HG03060 (cell line): ENCODE measurements around the gene MGAT4B.
"Not testable (repeated sequence)": the region's sequence is repeated elsewhere in the genome, so short reads cannot be mapped to it uniquely, and the experiment has no call there.

ENCODE experiments used
- ATAC-seq: cut with Tn5 transposase; IDR thresholded peaks from one replicate; pipeline ENCODE4 v1.9.1; 2021; ENCODE audit warnings: low read depth, moderate number of reproducible peaks; ENCODE audit not compliant: unreplicated experiment

The MGAT4B gene

DNA sequence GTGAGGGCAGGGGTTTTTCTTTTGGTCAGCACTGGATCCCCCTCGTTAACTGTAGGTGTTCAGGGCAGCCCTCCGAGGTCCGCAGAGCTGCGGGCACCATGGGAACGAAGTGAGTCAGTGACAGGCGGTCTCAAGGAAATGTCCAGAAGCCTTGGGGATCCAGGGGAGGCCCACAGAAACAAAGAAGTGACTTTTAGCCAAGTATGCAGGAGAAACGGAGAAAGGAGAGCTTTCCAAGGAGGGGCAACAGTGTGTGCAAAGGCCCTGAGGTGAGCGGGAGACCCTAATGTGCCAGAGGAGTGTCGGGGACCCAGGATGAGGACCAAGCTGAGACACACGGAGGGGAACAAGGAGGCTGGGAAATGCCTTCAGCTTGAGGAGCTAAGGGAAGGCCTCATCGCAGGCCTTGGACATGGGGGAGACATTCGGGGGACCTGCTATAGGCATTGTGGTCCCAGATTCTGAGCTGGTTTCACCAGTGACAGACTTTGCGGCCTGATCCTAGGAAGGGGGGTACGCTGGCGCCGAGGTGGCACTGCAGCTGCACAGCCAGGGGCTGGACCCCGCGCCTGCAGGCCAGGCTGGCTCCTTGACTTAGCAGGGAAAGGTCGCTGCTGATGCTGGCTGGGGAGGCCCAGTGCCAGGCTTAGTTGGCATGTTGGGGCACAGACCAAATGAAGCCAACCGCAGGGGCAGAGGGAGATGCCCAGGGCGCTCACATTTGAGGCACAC lies 9.6 kb downstream of the MGAT4B start:
- no peak for ATAC-seq

DNA sequence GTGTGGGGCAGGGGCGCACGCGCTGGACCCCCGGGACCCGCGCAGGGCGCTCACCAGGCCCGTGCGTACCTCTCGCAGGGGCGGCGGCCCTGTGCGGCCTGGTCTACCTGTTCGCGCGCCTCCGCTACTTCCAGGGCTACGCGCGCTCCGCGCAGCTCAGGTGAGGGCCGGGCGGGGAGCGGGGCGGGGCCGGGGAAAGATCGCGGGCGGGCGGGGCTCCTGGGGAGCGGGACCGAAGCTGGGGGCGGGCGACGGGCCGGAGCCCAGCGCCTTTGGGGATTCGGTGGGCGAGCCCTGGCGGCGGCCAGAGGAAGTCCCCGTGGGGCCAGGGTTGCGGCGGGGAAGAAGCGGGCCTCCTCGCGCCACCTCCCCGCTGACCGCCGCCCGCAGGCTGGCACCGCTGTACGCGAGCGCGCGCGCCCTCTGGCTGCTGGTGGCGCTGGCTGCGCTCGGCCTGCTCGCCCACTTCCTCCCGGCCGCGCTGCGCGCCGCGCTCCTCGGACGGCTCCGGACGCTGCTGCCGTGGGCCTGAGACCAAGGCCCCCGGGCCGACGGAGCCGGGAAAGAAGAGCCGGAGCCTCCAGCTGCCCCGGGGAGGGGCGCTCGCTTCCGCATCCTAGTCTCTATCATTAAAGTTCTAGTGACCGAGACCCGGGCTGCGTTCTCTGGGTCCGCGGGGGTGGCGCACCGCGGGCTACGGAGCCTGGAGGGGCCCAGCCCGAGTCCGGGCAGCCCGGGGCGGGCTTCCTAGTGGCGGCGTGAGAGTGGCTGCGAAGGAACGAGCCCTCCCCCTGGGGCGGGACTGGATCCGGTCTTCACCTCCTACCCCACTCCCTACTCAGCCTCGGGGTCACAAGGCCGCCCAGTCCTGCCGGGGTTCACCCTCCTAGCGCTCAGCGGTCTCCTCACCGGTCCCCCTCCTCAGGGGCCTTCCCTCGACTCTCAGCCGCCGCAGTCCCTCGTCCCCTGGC lies 10.5 kb downstream of the MGAT4B start:
- peak; percentile 53 for ATAC-seq

DNA sequence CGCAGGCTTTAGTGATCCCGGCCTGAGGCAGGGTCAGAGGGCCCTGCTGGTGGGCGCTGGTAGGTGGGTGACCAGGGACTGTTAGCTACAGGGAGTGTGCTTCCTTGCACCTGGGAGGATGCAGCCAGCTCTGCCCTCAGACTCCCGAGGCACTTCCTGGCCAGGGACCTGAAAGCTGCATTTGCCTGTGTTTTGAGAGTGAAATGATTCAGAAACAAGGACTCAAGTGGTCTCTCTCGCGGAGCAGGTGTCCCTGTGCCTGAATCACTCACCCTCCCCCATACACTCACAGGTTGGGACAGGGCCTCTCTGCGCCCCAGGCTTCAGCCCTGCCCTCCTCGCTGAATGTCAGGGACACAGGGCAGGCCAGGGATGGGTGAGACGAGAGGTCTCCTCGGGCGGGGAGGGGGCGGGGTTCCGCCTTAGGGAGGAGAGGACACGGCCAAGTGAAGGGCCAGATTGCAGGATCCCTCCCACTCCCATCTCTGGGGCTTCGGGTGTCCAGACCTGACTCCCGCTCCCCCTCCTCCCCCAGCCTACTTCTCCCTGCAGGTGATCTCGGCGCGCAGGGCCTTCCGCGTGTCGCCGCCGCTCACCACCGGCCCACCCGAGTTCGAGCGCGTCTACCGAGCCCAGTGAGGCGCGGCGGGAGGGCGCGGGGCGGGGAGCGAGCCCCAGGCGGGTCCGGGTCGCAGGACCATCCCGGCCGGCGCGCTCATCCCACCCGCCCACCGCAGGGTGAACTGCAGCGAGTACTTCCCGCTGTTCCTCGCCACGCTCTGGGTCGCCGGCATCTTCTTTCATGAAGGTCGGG lies 11.4 kb downstream of the MGAT4B start:
- ATAC-seq: no peak

DNA sequence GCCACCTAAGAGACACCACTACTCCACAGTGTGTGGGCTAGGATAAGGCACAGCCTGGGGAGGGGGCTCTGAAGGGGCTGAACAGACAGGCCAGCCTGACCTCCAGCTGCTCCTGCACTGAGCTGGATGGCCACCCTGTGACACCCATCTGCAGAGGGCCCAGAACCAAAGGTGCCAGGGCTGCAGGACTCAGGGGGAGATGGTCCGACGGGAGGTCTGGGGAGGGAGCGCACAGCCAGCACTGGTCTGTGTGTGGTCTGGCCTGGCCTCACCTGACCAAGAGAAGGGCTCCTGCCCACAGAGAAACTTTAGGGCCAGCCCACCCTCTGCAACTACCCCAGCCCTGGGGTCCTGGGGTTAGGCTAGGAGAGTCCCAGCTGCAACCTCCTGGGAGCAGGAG lies 12.1 kb downstream of the MGAT4B start:
- no peak for ATAC-seq

DNA sequence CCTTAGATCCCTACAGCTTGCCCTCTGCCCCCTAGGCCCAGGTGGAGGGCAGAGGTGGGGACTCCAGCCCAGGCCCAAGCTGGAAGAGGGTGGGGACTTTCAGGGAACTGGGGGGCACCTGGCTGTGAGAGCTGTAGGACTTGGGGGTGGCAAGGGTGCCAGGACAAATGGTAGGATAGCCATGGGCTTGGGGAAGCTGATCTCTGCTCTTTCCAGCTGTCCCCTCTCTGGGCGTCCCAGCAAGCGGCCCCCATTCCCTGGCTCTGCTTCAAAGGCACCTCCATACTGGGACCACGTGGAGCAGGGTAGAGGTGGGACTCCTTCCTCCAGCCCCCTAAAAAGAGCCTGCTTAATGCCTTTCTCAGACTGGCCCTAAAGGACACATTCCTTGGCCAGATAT lies 12.5 kb downstream of the MGAT4B start:
- ATAC-seq: no peak

DNA sequence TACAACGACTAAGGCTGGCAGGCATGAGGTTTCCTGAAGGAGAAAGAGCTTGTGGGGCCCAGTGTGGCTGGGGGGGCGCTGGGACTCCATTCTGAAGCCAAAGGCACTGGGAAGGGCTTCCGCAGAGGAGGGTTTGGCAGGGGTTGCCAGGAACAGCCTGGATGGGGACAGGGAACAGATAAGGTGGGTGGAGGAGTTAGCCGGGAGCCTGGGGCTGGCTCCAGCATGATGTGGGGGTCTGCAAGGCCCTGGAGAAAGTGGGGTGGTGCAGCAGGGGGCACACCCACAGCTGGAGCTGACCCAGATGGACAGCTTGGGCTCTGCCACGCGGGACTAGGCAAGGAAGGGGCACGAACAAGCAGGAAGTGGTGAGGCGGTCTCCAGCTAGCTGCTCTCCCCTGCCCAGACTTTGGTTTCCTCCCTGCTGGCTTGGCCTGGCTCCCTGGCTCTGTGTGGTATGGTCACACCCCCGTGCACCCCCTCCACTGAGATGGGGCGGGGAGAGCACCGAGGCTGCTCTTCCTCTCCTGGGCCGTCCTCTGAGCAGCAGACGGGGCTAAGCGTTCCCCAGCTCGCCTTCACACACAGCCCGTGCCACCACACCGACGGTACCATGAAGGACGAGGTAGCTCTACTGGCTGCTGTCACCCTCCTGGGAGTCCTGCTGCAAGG lies 13.1 kb downstream of the MGAT4B start, which contains the start of gene LTC4S:
TSS of gene LTC4S (plus strand) at position 519 of the 672 bp plus-strand sequence. CDS start at position 614, 95 bp downstream.
- no peak for ATAC-seq

DNA sequence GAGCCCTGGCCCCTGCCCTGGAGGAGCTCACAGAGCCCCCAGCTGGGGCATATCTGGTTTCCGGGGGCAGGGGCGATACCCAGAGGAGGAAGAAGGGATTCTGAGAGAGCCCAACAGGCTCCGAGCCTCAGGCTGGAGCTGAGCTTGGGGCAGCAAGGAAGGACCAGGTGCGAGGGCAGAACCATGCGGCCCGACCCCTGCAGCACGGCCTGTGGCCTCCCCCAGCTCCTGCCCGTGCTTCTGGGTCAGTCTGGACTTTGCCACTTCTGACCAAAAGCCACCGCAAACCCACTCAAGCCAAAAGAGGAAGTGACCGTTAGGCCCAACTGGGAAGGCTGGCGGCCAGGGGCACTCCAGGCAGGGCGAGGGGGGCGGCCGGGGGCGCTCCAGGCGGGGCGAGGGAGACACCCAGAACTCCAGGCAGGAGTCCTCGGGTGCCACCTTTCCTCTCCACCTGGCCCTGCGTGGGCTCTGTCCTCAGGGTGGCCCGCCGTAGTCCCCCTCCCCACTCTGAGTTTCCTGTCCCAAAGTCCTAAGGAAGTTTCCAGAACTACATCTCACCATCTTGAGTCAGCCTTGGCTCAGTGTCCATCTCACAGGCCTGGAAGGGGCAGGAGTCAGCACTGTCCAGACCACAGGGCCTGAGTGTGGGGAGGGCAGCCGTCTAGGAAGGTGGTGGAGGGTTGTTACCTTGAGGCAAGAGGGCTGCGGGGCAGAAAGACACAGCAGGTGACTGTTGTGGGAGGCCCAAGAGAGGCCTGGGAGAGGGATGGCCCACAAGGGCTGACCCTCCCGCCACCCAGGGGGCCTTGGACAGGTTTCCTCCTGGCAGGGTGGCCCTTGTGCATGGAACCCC lies 13.8 kb downstream of the MGAT4B start:
- ATAC-seq: no peak

DNA sequence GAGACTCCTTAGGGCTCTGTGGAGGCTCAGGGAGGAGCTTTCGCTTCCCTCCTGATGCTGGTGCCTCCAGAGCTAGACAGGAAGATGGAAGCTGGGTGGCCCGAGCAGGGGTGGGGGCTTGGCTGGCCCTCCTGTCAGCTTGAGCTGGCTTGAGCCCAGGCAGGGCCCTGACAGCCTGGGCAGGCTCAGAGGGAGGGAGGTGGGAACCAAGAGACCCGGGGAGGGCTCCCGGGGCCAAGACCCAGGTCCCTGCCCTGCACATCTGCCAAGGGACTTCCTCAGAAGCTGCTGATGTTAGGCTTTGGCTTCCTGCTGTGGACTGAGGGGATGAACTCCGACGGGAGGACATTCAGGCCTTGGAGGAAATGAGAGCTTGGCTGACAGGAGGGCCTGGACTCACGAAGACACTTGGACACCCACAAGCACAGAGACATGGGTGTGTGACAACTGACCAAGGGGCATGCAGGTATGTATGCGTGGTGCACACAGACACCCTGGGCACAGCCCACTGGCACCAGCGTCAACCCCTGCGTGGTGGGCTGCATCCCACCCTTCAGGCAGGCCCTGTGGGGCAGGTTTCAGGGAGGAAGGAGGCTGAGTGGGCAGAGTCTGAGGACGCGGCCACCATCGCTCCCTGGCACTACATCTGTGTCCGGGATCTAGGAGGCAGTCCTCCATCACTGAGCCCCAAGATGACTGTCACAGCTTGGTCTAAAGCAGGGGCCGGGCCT lies 14.6 kb downstream of the MGAT4B start:
- ATAC-seq: no peak

DNA sequence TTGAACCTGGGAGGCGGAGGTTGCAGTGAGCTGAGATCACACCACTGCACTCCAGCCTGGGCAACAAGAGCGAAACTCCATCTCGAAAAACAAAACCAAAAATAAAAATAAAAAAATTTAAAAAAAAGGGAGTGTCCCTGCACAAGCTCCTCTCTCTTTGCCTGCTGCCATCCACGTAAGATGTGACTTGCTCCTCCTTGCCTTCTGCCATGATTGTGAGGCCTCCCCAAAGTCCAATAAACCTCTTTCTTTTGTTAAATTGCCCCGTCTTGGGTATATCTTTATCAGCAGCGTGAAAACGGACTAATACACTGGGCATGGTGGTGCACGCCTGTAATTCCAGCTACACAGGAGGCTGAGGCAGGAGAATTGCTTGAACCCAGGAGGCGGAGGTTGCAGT lies 17.4 kb downstream of the MGAT4B start:
- not testable (repeated sequence) for ATAC-seq

DNA sequence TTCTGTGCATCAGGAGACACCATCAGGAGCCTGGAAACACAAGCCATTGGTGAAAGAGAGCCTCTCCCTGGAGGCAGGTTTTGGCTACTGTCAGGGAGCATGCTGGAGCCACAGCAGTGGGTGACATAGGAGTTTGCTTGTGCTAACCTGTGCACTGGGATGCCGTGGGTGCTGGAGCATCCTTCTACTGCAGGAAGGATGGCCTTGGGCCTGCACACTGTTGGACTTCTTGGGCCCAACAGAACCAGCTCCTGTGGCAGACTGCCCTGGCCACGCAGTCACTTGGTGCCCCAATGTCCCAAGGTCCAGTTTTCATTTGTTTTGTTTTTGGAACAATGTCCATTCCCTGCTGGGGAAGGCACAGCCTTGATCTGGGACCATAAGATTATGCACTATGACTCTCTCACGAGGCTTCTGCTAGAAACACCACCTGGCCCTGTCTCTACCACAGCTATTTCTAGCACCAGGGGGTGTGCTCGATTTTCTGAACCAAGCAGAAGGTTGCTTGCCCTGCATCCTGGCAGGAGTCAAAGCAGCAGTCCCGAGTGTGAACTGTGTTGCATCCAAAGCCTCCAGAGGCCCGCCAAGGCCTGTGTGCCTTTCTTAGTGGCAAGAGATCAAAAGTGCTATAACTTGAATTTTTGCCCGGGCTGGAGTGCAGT lies 18.3 kb downstream of the MGAT4B start:
- ATAC-seq: no peak

DNA sequence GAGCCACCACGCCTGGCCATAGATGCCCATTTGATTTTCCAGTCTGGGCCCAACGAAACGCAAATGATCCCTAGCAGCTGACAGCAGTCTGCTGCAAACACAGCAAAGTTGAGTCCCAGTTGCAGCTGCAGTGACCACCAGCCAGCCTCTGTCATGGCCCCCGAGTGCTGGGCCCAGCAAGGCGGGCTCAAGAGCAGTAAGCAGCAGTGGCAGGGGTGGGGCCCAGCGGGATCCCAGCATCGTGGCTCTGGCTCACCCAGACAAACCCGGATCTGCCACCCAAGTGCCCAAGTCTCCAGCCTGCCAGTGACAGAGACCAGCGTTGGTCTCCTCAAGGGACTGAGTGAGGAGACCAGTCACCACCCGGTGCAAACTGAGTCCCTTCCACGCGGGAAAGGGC lies 19.8 kb downstream of the MGAT4B start:
- no peak for ATAC-seq

DNA sequence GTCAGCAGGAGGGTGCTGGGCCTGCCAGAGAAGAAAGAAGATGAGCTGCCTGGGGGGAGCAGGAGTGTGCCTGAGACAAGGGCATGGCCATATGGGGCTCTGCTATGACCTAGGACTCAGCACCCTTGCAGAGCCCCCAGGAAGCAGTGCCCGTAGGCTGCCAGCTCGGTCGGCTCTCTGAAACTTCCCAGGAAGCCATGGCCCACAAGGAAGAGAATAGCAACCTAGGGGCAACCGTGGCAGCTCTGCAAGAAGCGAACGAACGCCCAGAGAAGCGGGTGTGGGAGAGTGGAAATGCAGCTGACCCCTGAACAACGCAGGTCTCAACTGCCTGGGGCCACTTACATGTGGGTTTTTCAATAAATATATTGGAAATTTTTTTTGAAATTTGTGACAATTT lies 23.5 kb downstream of the MGAT4B start:
- ATAC-seq: no peak

DNA sequence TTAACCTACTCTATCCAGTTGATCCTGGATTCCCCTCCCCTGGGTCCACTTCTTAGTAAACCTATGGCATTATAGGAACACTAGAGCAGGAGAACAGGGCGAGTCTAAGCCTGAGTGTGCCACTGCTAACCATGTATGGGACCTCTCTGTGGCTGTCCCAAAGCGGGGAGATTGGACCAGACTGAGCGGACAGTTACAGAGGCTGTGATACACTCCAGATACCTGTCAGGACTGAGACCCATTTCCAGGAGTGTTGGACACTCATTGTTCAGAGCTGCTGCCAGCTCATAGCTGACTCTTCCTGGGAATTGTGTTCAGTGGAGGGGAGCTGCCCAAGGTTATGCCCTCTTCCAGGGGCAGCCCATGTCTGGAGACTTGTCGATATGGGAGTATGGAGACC lies 24.8 kb downstream of the MGAT4B start:
- ATAC-seq: no peak

DNA sequence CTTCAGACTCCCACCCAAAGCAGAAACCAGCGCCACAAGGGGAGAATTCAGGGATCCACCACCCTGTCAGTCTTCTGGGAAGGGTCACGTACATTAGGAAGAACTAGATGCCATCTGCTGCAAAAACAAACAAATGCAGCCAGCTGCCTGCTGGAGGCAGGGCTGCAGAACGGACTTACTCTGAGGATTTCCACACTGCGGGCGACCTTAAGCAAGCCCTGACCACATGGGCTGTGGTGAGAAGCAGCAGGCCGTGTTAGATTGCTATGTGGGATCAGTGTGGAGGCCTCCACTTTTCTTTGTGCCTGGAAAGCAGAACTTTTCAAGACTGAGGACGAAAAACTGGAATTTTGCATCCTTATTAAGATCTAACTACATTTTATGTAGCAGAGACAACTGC lies 26.3 kb downstream of the MGAT4B start:
- ATAC-seq: no peak

DNA sequence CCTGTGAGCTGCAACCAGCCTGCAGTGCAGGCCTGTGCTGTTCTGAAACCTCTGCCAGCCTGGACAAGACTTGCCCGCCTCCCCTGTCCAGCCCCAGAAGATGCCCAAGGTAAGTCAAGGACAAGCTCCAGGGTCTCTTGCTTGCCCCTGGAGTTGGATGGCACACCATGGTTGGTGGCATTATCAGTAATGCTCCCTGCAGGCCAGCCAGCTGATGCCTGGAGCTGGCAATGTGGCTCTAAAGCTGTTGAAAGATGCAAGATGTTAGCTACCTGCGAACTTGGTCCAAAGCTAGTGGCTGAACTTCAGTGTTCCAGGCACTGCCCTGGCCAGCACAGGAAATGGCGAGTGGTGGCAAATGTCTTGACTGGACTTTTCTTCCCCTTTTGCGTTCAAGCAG lies 26.8 kb downstream of the MGAT4B start:
- no peak for ATAC-seq

DNA sequence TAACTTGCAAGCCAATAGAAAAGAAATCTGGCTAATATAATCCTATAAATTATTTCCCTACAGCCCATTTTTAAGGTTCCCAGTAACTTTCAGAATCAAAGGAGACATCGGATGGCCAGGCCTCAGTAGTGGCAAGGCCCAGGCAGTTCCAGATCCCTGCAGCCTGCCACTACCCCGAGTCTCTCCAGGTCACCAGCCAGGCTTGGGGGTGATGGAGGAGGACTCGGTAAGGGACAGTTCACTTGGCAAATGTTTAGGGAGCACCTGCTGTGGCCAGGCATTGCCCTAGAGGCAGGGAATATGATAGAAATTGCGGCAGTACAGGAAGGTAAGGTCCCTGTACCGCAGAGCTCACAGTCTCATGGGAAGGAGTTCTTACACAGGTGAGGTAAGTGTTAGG lies 28.1 kb downstream of the MGAT4B start:
- no peak for ATAC-seq

DNA sequence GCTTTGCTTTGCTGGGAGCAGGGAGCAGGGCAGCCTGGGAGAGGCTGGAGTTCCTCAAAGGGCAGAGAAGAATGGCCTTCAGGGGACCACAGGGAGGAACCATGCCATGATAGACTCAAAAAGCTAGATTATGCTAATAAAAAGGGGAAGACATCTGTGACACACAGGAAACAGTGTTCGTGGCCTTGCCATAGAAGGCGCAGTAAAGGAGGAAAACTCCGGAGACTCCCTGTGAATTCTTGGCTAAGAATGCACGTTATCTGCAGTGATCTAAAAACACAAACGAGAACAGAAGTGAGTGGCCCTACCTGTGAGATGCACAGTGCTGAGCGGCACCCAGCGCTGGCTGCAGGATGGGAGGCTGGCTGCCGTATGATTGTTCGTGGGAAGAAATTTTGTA lies 28.8 kb downstream of the MGAT4B start:
- ATAC-seq: no peak

DNA sequence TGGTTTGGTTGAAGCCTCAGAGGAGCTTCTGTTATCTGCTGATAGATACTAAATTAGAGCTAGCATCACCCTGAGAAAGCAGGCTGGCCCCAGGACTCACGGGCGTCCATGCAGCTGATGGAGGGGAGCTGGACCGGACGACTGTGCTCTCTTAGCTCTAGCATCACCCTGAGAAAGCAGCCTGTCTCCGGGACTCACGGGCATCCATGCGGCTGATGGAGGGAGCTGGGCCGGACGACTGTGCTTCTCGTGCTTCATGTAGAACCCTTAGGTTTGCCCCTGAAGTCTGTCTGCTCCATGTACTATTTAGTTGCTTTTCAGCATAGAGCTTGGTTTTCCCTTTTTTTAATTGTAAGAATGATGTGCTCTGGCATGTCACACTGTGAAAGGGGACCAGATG lies 29.2 kb downstream of the MGAT4B start:
- no peak for ATAC-seq
